ENCODE results near the gene SVEP1.

DNA sequence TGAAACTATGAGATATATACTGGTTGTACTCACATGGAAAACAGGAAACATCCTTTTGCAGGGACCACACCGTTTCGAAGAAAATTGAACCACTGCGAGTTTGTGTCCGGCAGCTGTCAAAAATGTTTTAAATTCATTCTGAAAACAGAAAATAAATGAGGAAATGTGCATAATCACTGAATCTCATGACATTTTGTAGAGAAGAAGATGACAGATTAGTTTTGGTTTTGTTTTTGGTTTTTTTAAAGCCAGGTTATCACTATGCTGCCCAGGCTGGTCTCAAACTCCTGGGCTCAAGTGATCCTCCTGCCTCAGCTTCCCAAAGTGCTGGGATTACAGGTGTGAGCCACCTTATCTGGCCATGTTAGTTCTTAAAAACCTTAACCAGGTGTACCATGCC is 245.4 kb downstream of the SVEP1 start:
- TF ChIP-seq EZH2 (conservative IDR thresholded peaks at IDR 0.05; ENCODE audit: low read depth, low read length) (no peak), JUNB (CRISPR knock-in tag; IDR thresholded peaks at IDR 0.05; ENCODE audit: borderline replicate concordance) (no peak), POLR2A (IDR thresholded peaks at IDR 0.05; ENCODE audit: insufficient read depth in 1 of 2, low read depth in 2 of 2, low read length in 2 of 2) (no peak), ATF7 (IDR thresholded peaks at IDR 0.05) (no peak), ATF7 (CRISPR knock-in tag; IDR thresholded peaks at IDR 0.05) (no peak), ZSCAN20 (CRISPR knock-in tag; IDR thresholded peaks at IDR 0.05; ENCODE audit: borderline replicate concordance) (no peak), ZNF614 (CRISPR knock-in tag; IDR thresholded peaks at IDR 0.05; ENCODE audit: borderline replicate concordance) (no peak), ZNF563 (CRISPR knock-in tag; IDR thresholded peaks at IDR 0.05) (no peak), FOSL2 (CRISPR knock-in tag; IDR thresholded peaks at IDR 0.05) (no peak), GATAD2A (CRISPR knock-in tag; IDR thresholded peaks at IDR 0.05) (no peak), NFRKB (IDR thresholded peaks at IDR 0.05) (no peak)
- TF ChIP-seq, protein P1, sequence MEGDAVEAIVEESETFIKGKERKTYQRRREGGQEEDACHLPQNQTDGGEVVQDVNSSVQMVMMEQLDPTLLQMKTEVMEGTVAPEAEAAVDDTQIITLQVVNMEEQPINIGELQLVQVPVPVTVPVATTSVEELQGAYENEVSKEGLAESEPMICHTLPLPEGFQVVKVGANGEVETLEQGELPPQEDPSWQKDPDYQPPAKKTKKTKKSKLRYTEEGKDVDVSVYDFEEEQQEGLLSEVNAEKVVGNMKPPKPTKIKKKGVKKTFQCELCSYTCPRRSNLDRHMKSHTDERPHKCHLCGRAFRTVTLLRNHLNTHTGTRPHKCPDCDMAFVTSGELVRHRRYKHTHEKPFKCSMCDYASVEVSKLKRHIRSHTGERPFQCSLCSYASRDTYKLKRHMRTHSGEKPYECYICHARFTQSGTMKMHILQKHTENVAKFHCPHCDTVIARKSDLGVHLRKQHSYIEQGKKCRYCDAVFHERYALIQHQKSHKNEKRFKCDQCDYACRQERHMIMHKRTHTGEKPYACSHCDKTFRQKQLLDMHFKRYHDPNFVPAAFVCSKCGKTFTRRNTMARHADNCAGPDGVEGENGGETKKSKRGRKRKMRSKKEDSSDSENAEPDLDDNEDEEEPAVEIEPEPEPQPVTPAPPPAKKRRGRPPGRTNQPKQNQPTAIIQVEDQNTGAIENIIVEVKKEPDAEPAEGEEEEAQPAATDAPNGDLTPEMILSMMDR (CRISPR knock-in tag; IDR thresholded peaks at IDR 0.05), result no peak
- TF ChIP-seq, protein P2, sequence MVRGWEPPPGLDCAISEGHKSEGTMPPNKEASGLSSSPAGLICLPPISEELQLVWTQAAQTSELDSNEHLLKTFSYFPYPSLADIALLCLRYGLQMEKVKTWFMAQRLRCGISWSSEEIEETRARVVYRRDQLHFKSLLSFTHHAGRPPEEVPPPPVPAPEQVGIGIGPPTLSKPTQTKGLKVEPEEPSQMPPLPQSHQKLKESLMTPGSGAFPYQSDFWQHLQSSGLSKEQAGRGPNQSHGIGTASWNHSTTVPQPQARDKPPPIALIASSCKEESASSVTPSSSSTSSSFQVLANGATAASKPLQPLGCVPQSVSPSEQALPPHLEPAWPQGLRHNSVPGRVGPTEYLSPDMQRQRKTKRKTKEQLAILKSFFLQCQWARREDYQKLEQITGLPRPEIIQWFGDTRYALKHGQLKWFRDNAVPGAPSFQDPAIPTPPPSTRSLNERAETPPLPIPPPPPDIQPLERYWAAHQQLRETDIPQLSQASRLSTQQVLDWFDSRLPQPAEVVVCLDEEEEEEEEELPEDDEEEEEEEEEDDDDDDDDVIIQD (CRISPR knock-in tag; IDR thresholded peaks at IDR 0.05; ENCODE audit: low read depth), result no peak

Measured in HepG2 (cell line).